Measurements from ENCODE around the gene KANSL1L.

Gene KANSL1L

DNA sequence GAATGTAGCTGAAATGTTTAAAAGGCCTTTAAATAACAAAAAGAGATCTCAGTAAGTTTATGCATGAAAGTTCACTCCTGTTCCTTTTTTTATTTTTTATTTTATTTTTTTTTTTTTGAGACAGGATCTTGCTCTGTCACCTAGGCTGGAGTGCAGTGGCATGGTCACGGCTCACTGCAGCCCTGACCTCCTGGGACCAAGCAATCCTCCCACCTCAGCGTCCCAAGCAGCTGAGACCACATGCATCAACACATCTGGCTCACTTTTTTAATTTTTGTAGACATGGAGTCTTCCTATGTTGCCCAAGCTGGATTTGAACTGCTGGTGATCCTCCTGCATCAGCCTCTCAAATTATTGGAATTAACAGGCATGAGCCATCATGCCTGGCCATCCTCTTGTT is 84.3 kb downstream of the KANSL1L start:
- no peaks in the 10 kb centered on the region for H3K4me1 Mint-ChIP-seq (ENCODE audit: low read depth)
- H3K36me3 Mint-ChIP-seq (ENCODE audit: low read depth), result peaks cover 7% of the 10 kb centered on the region

GRCh38 chr2:210086292-210086691 is 84.9 kb downstream of the KANSL1L start:
- intact Hi-C loops (cut with micrococcal nuclease), result no loop called here
- Mint-ChIP-seq H3K36me3 (ENCODE audit: low read depth) (peaks cover 7% of the 10 kb centered on the region), H3K4me1 (ENCODE audit: low read depth) (no peaks in the 10 kb centered on the region), H3K27ac (no peak overlapping the region), H3K4me3 (no peak overlapping the region), H3K9me3 (no peaks in the 10 kb centered on the region), H3K27me3 (no peaks in the 10 kb centered on the region)

More for the DNA sequence above, 84.3 kb downstream of the KANSL1L start:
- intact Hi-C loops (cut with micrococcal nuclease), result no loop called here
- no peaks in the 10 kb centered on the region for H3K9me3 Mint-ChIP-seq
- H3K27me3 Mint-ChIP-seq, result no peaks in the 10 kb centered on the region
- H3K4me3 Mint-ChIP-seq, result no peak overlapping the region
- no peak overlapping the region for H3K27ac Mint-ChIP-seq

DNA sequence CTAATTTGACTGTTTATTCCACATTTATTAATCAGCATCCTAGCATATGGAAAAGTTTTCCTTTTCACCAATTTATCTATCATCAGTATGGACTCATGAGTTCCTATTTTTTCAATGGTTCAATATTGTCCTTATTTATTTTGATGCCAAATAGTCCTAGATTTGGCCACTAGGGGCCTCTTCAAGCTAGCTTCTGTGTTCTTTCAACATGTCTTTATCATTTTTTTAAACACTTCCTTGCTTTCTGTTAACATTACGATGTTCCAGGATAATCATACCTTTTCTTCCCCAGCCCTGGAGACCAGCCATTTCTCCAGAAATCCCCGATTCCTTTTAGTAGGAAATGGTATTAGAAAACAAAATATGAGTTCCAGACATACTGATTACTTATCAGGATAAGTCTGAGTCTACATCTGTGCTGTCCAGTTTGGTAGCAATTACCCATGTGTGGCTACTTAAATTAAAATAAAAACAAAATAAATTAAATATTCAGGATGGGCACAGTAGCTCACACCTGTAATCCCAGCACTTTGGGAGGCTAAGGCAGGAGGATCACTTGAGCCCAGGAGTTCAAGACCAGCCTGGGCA is 98.2 kb downstream of the KANSL1L start:
- H3K27me3 Mint-ChIP-seq, result no peaks in the 10 kb centered on the region
- H3K36me3 Mint-ChIP-seq (ENCODE audit: low read depth), result peaks cover 5% of the 10 kb centered on the region
- H3K4me3 Mint-ChIP-seq, result no peak overlapping the region
- H3K4me1 Mint-ChIP-seq (ENCODE audit: low read depth), result no peaks in the 10 kb centered on the region
- intact Hi-C loops (cut with micrococcal nuclease), result loop anchor here (1.0 kb wide), 1 partner anchor 122 kb away; no protein-coding TSS in a partner anchor
- no peak overlapping the region for H3K27ac Mint-ChIP-seq
- H3K9me3 Mint-ChIP-seq, result no peaks in the 10 kb centered on the region

- Mint-ChIP-seq H3K4me3 (no peak overlapping the region), H3K27me3 (no peaks in the 10 kb centered on the region), H3K9me3 (no peaks in the 10 kb centered on the region), H3K27ac (no peak overlapping the region), H3K4me1 (ENCODE audit: low read depth) (no peaks in the 10 kb centered on the region), H3K36me3 (ENCODE audit: low read depth) (peaks cover 5% of the 10 kb centered on the region)
- intact Hi-C loops (cut with micrococcal nuclease), result no loop called here
These were observed 98.7 kb downstream of the KANSL1L start for GRCh38 chr2:210072493-210072892.

GRCh38 chr2:210063306-210063705 is 107.9 kb downstream of the KANSL1L start:
- intact Hi-C loops (cut with micrococcal nuclease), result no loop called here
- H3K9me3 Mint-ChIP-seq, result peaks cover 5% of the 10 kb centered on the region
- no peaks in the 10 kb centered on the region for H3K27me3 Mint-ChIP-seq
- H3K4me3 Mint-ChIP-seq, result no peak overlapping the region
- H3K36me3 Mint-ChIP-seq (ENCODE audit: low read depth), result peaks cover 27% of the 10 kb centered on the region
- no peak overlapping the region for H3K27ac Mint-ChIP-seq
- H3K4me1 Mint-ChIP-seq (ENCODE audit: low read depth), result no peaks in the 10 kb centered on the region

GRCh38 chr2:210055825-210056224 is 115.4 kb downstream of the KANSL1L start:
- Mint-ChIP-seq H3K4me3 (no peak overlapping the region), H3K27me3 (no peaks in the 10 kb centered on the region), H3K4me1 (ENCODE audit: low read depth) (no peaks in the 10 kb centered on the region), H3K36me3 (ENCODE audit: low read depth) (peaks cover 51% of the 10 kb centered on the region), H3K27ac (no peak overlapping the region), H3K9me3 (peaks cover 27% of the 10 kb centered on the region)
- intact Hi-C loops (cut with micrococcal nuclease), result no loop called here

GRCh38 chr2:210054696-210055095 is 116.5 kb downstream of the KANSL1L start:
- no peaks in the 10 kb centered on the region for H3K4me1 Mint-ChIP-seq (ENCODE audit: low read depth)

GRCh38 chr2:210050885-210051284 is 120.3 kb downstream of the KANSL1L start:
- Mint-ChIP-seq H3K4me3 (no peak overlapping the region), H3K27me3 (no peaks in the 10 kb centered on the region), H3K9me3 (peaks cover 11% of the 10 kb centered on the region), H3K4me1 (ENCODE audit: low read depth) (peaks cover 17% of the 10 kb centered on the region), H3K36me3 (ENCODE audit: low read depth) (peaks cover 52% of the 10 kb centered on the region), H3K27ac (no peak overlapping the region)
- intact Hi-C loops (cut with micrococcal nuclease), result no loop called here

More at GRCh38 chr2:210054696-210055095, 116.5 kb downstream of the KANSL1L start:
- Mint-ChIP-seq H3K36me3 (ENCODE audit: low read depth) (peaks cover 51% of the 10 kb centered on the region), H3K27ac (no peak overlapping the region), H3K4me3 (no peak overlapping the region), H3K9me3 (peaks cover 27% of the 10 kb centered on the region), H3K27me3 (no peaks in the 10 kb centered on the region)
- intact Hi-C loops (cut with micrococcal nuclease), result no loop called here

GRCh38 chr2:210049831-210050230 is 121.4 kb downstream of the KANSL1L start:
- intact Hi-C loops (cut with micrococcal nuclease), result no loop called here
- H3K36me3 Mint-ChIP-seq (ENCODE audit: low read depth), result peaks cover 53% of the 10 kb centered on the region
- no peaks in the 10 kb centered on the region for H3K27me3 Mint-ChIP-seq
- no peak overlapping the region for H3K27ac Mint-ChIP-seq
- H3K9me3 Mint-ChIP-seq, result peaks cover 8% of the 10 kb centered on the region
- H3K4me1 Mint-ChIP-seq (ENCODE audit: low read depth), result peaks cover 17% of the 10 kb centered on the region
- no peak overlapping the region for H3K4me3 Mint-ChIP-seq

- H3K4me1 Mint-ChIP-seq (ENCODE audit: low read depth), result peaks cover 17% of the 10 kb centered on the region
- intact Hi-C loops (cut with micrococcal nuclease), result no loop called here
- H3K27ac Mint-ChIP-seq, result no peak overlapping the region
- no peak overlapping the region for H3K4me3 Mint-ChIP-seq
- no peaks in the 10 kb centered on the region for H3K27me3 Mint-ChIP-seq
- H3K9me3 Mint-ChIP-seq, result no peaks in the 10 kb centered on the region
- peaks cover 44% of the 10 kb centered on the region for H3K36me3 Mint-ChIP-seq (ENCODE audit: low read depth)
These were observed 124.2 kb downstream of the KANSL1L start for GRCh38 chr2:210046851-210047500.

- H3K4me1 Mint-ChIP-seq (ENCODE audit: low read depth), result peaks cover 8% of the 10 kb centered on the region
- no peak overlapping the region for H3K27ac Mint-ChIP-seq
- no peak overlapping the region for H3K4me3 Mint-ChIP-seq
- intact Hi-C loops (cut with micrococcal nuclease), result no loop called here
- H3K27me3 Mint-ChIP-seq, result no peaks in the 10 kb centered on the region
- H3K9me3 Mint-ChIP-seq, result no peaks in the 10 kb centered on the region
- H3K36me3 Mint-ChIP-seq (ENCODE audit: low read depth), result peaks cover 32% of the 10 kb centered on the region
These were observed 133.1 kb downstream of the KANSL1L start for GRCh38 chr2:210038078-210038477.

GRCh38 chr2:210035679-210036078 is 135.5 kb downstream of the KANSL1L start:
- no peak overlapping the region for H3K27ac Mint-ChIP-seq
- H3K27me3 Mint-ChIP-seq, result no peaks in the 10 kb centered on the region
- H3K9me3 Mint-ChIP-seq, result no peaks in the 10 kb centered on the region

DNA sequence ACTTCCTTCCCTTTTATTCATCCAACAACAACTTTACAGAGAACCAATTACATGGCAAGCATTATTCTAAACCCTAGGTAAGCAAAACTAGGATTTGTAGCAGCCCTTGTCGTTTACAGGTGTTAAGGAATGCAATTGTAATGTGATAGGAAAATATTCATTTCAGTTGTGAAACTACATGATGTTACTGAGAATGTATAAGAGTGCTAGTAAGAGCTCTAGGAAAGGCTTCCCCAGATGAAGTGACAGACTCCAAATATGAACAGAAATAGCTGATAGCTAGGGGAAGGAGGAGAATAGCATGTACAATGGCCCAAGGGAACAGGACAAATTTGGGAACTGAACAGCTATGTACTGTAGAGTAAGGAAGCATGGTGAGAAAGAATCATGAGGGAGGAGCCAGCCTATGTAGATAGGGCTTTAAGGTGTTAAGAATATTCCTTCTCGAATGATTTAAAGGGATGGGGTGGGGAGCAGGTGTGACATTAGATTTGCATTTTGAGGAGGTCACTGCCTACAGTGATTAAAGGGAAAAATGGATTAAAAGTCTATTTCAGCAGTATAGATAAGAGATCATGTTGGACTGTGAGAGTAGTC is 137.0 kb downstream of the KANSL1L start:
- Mint-ChIP-seq H3K9me3 (no peaks in the 10 kb centered on the region), H3K27me3 (no peaks in the 10 kb centered on the region), H3K4me1 (ENCODE audit: low read depth) (peaks cover 13% of the 10 kb centered on the region), H3K4me3 (no peak overlapping the region), H3K27ac (no peak overlapping the region), H3K36me3 (ENCODE audit: low read depth) (peaks cover 46% of the 10 kb centered on the region)
- intact Hi-C loops (cut with micrococcal nuclease), result no loop called here

More at GRCh38 chr2:210035679-210036078, 135.5 kb downstream of the KANSL1L start:
- peaks cover 8% of the 10 kb centered on the region for H3K4me1 Mint-ChIP-seq (ENCODE audit: low read depth)
- intact Hi-C loops (cut with micrococcal nuclease), result no loop called here
- peaks cover 39% of the 10 kb centered on the region for H3K36me3 Mint-ChIP-seq (ENCODE audit: low read depth)
- no peak overlapping the region for H3K4me3 Mint-ChIP-seq

DNA sequence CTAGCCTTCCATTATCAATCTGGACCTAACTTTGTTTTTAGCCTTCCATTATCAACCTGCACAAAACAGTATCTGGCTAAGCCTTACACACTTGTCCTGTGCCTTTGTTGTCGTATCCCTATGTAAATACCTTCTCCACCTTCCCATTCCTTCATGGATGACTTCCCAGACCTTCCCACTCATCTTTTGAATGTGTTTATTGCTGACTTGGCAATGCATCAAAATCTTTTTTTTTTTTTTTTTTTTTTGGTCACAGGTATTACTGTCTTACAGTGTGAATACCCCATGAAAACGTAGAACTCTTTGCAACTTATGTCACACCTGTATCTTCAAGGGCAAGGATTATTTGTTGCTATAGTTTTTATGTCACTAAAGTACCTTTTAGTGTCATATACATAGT is 143.0 kb downstream of the KANSL1L start:
- Mint-ChIP-seq H3K4me1 (ENCODE audit: low read depth) (peaks cover 5% of the 10 kb centered on the region), H3K36me3 (ENCODE audit: low read depth) (peaks cover 68% of the 10 kb centered on the region), H3K27ac (no peak overlapping the region), H3K9me3 (no peaks in the 10 kb centered on the region), H3K4me3 (no peak overlapping the region), H3K27me3 (no peaks in the 10 kb centered on the region)
- intact Hi-C loops (cut with micrococcal nuclease), result loop anchor here (10.0 kb wide), 1 partner anchor 1683 kb away; no protein-coding TSS in a partner anchor
